SH-SY5Y (cell line): ENCODE data around the gene ENAH.

ENCODE experiments used
- GATA2 ChIP-seq: IDR thresholded peaks from 2 replicates; pipeline ENCODE4 v1.6.1; 2011; ENCODE audit warnings: mild to moderate bottlenecking, low read depth, low read length
- GATA3 ChIP-seq: IDR thresholded peaks from 2 replicates; pipeline ENCODE4 v1.6.1; 2011; ENCODE audit warnings: low read depth, mild to moderate bottlenecking, low read length, moderate library complexity

Gene ENAH

DNA sequence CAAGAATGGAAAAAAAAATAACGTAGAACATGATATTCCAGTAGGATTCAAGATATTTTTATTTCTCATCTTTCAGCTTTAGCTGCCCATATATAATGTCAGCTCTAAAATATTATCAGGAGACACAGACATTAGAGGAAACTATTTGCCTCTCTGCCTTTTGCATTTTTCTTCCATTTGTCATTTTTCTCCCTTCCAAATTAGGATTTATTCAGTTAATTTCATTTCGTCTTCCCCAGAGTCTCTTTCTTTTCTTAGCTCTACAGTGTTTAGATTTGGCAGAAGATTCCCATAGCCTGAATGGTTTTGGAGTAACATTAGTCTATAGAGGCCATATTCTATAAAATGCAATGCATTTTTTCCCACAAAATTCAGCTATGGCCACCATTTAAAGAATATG is 5.1 kb upstream of the ENAH start:
- no peak for TF ChIP-seq GATA3
- no peak for TF ChIP-seq GATA2

DNA sequence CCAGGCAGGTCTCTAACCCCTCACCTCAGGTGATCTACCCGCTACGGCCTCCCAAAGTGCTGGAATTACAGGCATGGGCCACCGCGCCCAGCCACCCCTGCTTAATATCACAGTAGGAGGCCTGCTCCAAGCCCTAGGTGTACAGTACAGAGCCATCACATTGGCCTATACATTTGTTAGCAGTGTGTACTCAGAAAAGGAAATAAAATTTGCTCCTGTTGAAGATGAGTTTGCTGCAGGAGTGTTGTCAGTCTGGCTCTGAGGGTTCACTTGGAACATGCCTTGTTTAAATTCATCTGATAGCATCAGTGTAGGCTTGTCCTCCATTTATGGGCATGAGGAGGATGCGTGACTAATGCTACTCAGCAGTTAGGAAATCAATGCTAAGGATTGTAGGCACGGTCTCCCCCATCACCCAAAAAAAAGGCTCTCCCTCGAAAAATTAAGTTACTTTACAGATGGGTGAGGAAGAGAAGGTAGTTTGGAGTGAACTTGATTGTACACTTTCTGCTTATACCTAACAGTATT is 4.6 kb upstream of the ENAH start:
- 0 out of 2 replicates have a peak, but pooled peaks have one; percentile 30 for TF ChIP-seq GATA3
- TF ChIP-seq GATA2, result peak; percentile 64

GRCh38 chr1:225655509-225656258 is 2.8 kb upstream of the ENAH start:
- TF ChIP-seq GATA2 (no peak), GATA3 (no peak)

DNA sequence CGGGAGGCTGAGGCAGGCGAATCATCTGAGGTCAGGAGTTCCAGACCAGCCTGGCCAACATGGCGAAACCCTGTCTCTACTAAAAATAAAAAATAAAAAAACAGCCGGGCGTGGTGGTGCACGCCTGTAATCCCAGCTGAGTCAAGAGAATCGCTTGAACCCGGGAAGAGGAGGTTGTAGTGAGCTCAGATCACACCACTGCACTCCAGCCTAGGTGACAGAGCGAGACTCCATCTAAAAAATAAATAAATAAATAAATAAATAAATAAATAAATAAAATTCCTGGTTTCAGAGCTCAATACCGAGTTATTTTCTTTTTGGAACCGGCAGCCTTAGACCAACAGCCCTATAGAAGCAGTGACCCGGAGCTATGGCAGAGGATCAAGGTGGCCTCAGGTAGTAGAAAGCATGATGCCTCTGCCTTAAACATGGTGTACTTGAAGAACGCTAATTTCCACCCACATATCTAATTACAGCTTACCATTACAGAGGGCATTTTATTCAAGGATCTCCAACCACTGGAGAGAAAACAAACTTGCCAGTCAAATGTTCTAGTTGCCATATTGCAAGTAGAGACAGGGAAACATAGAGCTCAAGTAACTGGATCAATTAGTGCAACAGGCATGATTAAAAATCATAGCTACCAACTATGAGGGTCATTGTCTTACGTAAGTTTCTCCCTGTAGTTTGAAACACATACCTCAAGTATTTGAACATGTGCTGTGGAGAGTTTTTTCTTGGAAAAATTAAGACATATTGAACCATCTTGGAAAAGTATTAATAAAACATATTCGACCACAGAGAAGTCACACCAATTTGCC is 2.0 kb upstream of the ENAH start:
- TF ChIP-seq GATA3 (no peak), GATA2 (no peak)

DNA sequence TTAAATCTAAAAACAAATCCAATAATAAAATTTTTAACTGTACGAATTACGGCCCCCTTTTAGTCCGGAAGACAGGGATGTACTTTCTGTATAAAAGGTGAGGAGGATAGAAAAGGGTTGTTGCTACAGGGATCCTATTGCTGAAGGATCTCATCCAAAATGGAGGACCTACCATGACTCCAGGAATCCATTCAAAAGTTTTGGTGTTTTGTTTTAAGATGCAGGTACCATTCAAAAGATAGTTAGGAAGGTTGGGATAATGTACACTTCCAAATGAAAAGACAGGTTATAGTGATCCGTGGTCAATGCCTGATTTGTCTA is 1.3 kb upstream of the ENAH start:
- TF ChIP-seq GATA3 (no peak), GATA2 (no peak)

- no peak for TF ChIP-seq GATA3
- TF ChIP-seq GATA2, result no peak; the same call in 1 of the 2 replicates
These were observed 747 bp upstream of the ENAH start for GRCh38 chr1:225653463-225654276.

GRCh38 chr1:225651872-225652728 is 823 bp downstream of the ENAH start:
- TF ChIP-seq GATA3, result no peak
- TF ChIP-seq GATA2, result no peak

DNA sequence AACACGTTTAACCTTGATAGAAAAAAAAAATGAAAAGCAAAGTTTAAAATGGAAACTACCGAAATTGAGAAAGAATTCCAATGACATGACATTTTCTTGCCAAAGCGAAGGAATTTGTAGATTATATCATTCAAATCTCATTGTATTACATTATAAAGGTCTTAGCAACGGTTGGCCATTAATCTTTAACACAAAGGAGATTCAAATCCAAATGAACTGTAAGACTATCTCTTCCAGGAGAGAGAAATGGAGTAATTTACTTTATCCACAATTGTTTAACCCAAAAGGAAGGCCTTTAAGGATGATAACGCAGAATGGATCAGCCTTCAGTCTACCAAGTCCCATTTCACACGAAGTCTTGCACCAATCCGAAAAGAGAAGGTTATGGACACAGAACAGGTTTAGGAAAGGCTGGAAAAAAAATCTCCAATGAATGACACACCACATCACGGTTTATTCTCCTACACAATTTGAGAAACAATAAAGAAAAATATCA is 1.5 kb downstream of the ENAH start:
- TF ChIP-seq GATA3 (0 out of 2 replicates have a peak, but pooled peaks have one; percentile 31), GATA2 (no peak)

DNA sequence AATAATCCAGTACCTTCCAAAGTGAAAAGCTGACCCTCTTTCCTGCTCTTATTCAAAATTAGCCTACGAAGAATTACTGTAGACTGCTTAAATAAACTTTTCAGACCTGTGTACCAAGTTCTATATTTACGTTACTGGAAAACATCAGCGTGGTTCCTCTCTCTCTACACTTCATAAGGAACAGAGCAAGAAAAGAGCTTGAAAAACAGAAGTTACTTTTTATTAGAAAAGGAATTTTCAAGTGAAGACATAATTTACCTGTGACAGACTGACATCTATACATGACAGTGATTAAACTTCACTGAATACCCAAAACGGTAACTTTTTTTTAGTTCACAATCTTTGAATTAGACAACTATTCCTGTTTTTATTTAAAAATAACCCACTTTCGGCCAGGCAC is 2.7 kb downstream of the ENAH start:
- TF ChIP-seq GATA2, result no peak
- TF ChIP-seq GATA3, result no peak

DNA sequence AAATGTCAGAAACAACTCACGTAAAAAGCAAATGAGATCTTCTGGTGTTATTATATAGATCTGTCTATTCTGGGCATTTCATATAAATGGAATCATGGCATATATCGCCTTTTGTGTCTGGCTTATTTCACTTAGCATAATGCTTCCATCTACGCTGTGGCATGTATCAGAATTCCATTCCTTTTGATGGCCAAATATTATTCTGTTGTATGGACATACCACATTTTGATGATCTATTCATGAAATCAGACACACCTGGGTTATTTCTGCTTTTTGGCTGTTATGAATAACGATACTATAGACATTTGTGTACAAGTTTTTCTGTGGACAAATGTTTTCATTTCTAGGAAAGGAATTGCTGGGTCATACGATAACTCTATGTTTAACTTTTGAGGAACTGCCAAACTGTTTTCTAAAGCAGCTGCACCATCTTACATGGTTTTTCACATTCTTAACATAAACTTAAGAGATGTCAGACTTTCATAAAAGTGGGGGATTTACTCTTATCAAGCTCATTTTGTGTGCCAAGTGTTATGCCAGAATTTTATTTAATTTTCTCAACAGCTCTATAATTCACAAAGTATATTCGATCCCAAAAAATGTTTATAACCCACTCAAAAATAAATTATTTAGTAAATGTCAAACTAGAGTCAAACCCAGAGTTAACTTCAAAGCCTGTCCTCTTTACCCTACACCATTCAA is 7.6 kb downstream of the ENAH start:
- TF ChIP-seq GATA2, result no peak
- no peak for TF ChIP-seq GATA3

DNA sequence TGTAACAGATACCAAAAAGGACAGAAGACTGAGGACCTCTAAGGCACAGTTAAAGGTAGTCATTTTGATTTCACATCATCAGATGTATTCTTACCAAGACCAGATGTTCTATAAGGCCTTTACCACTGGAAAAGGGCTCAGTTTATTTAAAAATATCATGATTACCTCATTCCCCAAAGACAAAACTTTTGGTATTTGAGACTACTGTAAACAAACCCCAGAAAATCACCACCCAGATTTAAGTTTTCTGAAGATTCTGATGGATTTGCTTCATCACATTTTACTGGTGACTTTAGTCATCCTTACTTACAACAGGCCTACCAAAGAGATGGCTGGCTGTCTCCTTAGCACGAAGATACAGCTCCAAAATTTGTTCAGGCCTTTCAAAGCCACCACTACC is 8.3 kb downstream of the ENAH start:
- no peak for TF ChIP-seq GATA3
- no peak for TF ChIP-seq GATA2

GRCh38 chr1:225642177-225642576 is 10.7 kb downstream of the ENAH start:
- TF ChIP-seq GATA2, result no peak
- TF ChIP-seq GATA3, result no peak
